CD14-positive monocyte (primary cell): ENCODE data around the gene RGS9. TPM values are rescaled to one million over a fixed set of nuclear protein-coding genes. Genes with fewer than 3 reads are reported as not detected.
A peak's percentile ranks its signal among the peaks of the same experiment; 100 is the strongest.

Experiments used
- DNase-seq, 3 donors: peaks; one replicate each; pipeline ENCODE4 v3.0.0-alpha.2; 2011 to 2022
- H2AFZ ChIP-seq: 2 replicates; pipeline ENCODE4 v1.6.0; 2012; ENCODE audit warnings: mild to moderate bottlenecking, low read depth, low read length, inconsistent platforms; ENCODE audit not compliant: insufficient read depth, poor library complexity, severe bottlenecking
- H3K27ac ChIP-seq, 2 donors: 1 replicate in 1 of 2; 2 replicates in 1 of 2; pipeline ENCODE4 v1.5.1; 2012 to 2013; ENCODE audit warnings: low read length in 2 of 2, control low read depth in 1 of 2, inconsistent platforms in 1 of 2, low read depth in 1 of 2, mild to moderate bottlenecking in 1 of 2
- H3K27me3 ChIP-seq, 2 donors: one replicate each; pipeline versions ENCODE4 v1.6.0 to v1.6.1; 2011 to 2013; ENCODE audit warnings: low read length in 2 of 2; ENCODE audit not compliant: control insufficient read depth in 2 of 2, insufficient read depth in 2 of 2
- H3K36me3 ChIP-seq, 2 donors: replicated peaks in 1 of 2; 1 replicate in 1 of 2; 2 replicates in 1 of 2; pipeline versions ENCODE4 v1.5.1 to v1.6.1; 2012 to 2013; ENCODE audit warnings: low read length in 2 of 2, control low read depth in 1 of 2, inconsistent platforms in 1 of 2, mild to moderate bottlenecking in 1 of 2; ENCODE audit not compliant: insufficient read depth in 2 of 2, control insufficient read depth in 1 of 2
- H3K4me1 ChIP-seq, 2 donors: 1 replicate in 1 of 2; 2 replicates in 1 of 2; pipeline versions ENCODE4 v1.5.1 to v1.6.1; 2012 to 2013; ENCODE audit warnings: low read length in 2 of 2, control low read depth in 1 of 2, inconsistent platforms in 1 of 2, mild to moderate bottlenecking in 1 of 2, moderate library complexity in 1 of 2; ENCODE audit not compliant: insufficient read depth in 2 of 2, control insufficient read depth in 1 of 2
- H3K4me2 ChIP-seq: replicated peaks from 2 replicates; pipeline ENCODE3; 2012; ENCODE audit warnings: low read length, moderate library complexity, mild to moderate bottlenecking; ENCODE audit not compliant: poor library complexity, severe bottlenecking; ENCODE audit errors: extremely low read depth
- H3K4me3 ChIP-seq, 3 experiments: fragments of 200-600 bp in 1 of 3; sonication (generic) in 1 of 3; replicated peaks in 1 of 3; 1 replicate in 2 of 3; 2 replicates in 1 of 3; pipeline ENCODE4 v1.5.1; 2011 to 2013; ENCODE audit warnings: low read length in 3 of 3, mild to moderate bottlenecking in 3 of 3, control low read depth in 2 of 3, low read depth in 2 of 3, inconsistent platforms in 1 of 3, moderate library complexity in 1 of 3
- H3K79me2 ChIP-seq: 2 replicates; pipeline ENCODE4 v1.6.0; 2012; ENCODE audit warnings: mild to moderate bottlenecking, control low read depth, inconsistent platforms, low read length, moderate library complexity; ENCODE audit not compliant: insufficient read depth
- H3K9ac ChIP-seq: 2 replicates; pipeline ENCODE4 v1.6.0; 2017; ENCODE audit warnings: low read length, mild to moderate bottlenecking; ENCODE audit not compliant: insufficient read depth, poor library complexity, severe bottlenecking
- H3K9me3 ChIP-seq, 2 donors: replicated peaks in 1 of 2; 1 replicate in 1 of 2; 2 replicates in 1 of 2; pipeline versions ENCODE4 v1.5.1 to v1.6.1; 2012 to 2013; ENCODE audit warnings: low read length in 2 of 2, control low read depth in 1 of 2; ENCODE audit not compliant: control insufficient read depth in 1 of 2, insufficient read depth in 1 of 2
- H4K20me1 ChIP-seq: 2 replicates; pipeline ENCODE4 v1.6.0; 2012; ENCODE audit warnings: mild to moderate bottlenecking, low read length, control low read depth, moderate library complexity; ENCODE audit not compliant: insufficient read depth
- H3K27ac Mint-ChIP-seq, 7 donors: one replicate each; pipeline ENCODE4 v1.8.0; 2020; ENCODE audit warnings: mild to moderate bottlenecking in 7 of 7, mixed read lengths in 7 of 7, moderate library complexity in 6 of 7, inconsistent platforms in 2 of 7
- H3K27me3 Mint-ChIP-seq, 3 donors: one replicate each; pipeline ENCODE4 v1.8.0; 2021 to 2022; ENCODE audit warnings: low read depth in 3 of 3, mild to moderate bottlenecking in 3 of 3, mixed read lengths in 3 of 3, moderate library complexity in 3 of 3, inconsistent platforms in 1 of 3
- H3K36me3 Mint-ChIP-seq, 2 donors: one replicate each; pipeline ENCODE4 v1.8.0; 2020; ENCODE audit warnings: mixed read lengths in 2 of 2, inconsistent platforms in 1 of 2, mild to moderate bottlenecking in 1 of 2
- H3K4me1 Mint-ChIP-seq: one replicate; pipeline ENCODE4 v1.8.0; 2020; ENCODE audit warnings: mild to moderate bottlenecking, mixed read lengths
- H3K4me3 Mint-ChIP-seq, 2 donors: one replicate each; pipeline ENCODE4 v1.8.0; 2020; ENCODE audit warnings: mild to moderate bottlenecking in 2 of 2, mixed read lengths in 2 of 2, moderate library complexity in 1 of 2
- H3K9me3 Mint-ChIP-seq, 7 donors: one replicate each; pipeline ENCODE4 v1.8.0; 2020 to 2022; ENCODE audit warnings: mixed read lengths in 7 of 7, mild to moderate bottlenecking in 6 of 7, moderate library complexity in 6 of 7, inconsistent platforms in 2 of 7
- CTCF ChIP-seq: fragments of 200-600 bp; IDR thresholded peaks from one replicate; pipeline ENCODE4 v1.8.0; 2022; ENCODE audit warnings: antibody characterized with exemption, mild to moderate bottlenecking
- WGBS: methylation state at CpG from one replicate; pipeline ENCODE4 v1.1.5; 2013; ENCODE audit warnings: missing lambda C conversion rate; ENCODE audit not compliant: insufficient coverage; 5-methylcytosine and 5-hydroxymethylcytosine counted together
- intact Hi-C, 2 donors: fragments of 100-400 bp; cut with micrococcal nuclease; formaldehyde crosslinking; loops; one replicate each; pipeline versions ENCODE4 v1.15.0 to v1.15.1; 2023
- polyA plus RNA-seq, 3 donors: library from polyadenylated mRNA; depleted of rRNA in 1 of 3; unstranded in 2 of 3; stranded (reverse) in 1 of 3; fragments of 300-500 nt in 2 of 3; fragments of >200 nt in 1 of 3; fragmentation: Illumina TruSeq in 2 of 3; gene quantifications; 1 replicate in 2 of 3; 2 replicates in 1 of 3; pipeline ENCODE4 v1.2.3, GENCODE V29; 2012 to 2021

RGS9 gene
- polyA plus RNA-seq, 3 donors: 0.08 TPM; not detected in 2

- Histone ChIP-seq H3K9ac (peak overlapping the region; percentile 6), H4K20me1 (no peaks in the 10 kb centered on the region), H3K4me2 (peak overlapping the region; percentile 28), H3K4me1 (peaks cover 10 to 13% of the 10 kb centered on the region in 2 donors), H3K4me3 (no peak overlapping the region), H3K27ac (no peak overlapping the region), H3K36me3 (no peaks in the 10 kb centered on the region), H2AFZ (no peak overlapping the region), H3K27me3 (peaks cover 0 to 8% of the 10 kb centered on the region in 2 donors), H3K79me2 (no peaks in the 10 kb centered on the region), H3K9me3 (no peaks in the 10 kb centered on the region)
- H3K4me3 Mint-ChIP-seq: peak overlapping the region in 1 of 2 donors; percentile 70
- peaks cover 0 to 7% (median 0%) of the 10 kb centered on the region in 7 donors for H3K9me3 Mint-ChIP-seq
- H3K36me3 Mint-ChIP-seq: no peaks in the 10 kb centered on the region
- intact Hi-C loops: no loop called here
- H3K4me1 Mint-ChIP-seq: peaks cover 26% of the 10 kb centered on the region
- no peak for TF ChIP-seq CTCF
- H3K27ac Mint-ChIP-seq: peak overlapping the region in 1 of 7 donors; percentile 18
- peak in 1 of 3 donors; percentile 7 for DNase-seq
- H3K27me3 Mint-ChIP-seq: peaks cover 24 to 59% (median 46%) of the 10 kb centered on the region in 3 donors
- 0% methylated on average over 9 of the region's 12 CpGs for WGBS
These were observed 91.8 kb downstream of the RGS9 start for GRCh38 chr17:65228734-65229620.

- Histone ChIP-seq H3K9me3 (no peaks in the 10 kb centered on the region), H3K27ac (no peak overlapping the region), H4K20me1 (no peaks in the 10 kb centered on the region), H3K4me1 (peaks cover 10 to 13% of the 10 kb centered on the region in 2 donors), H3K4me3 (no peak overlapping the region), H2AFZ (no peak overlapping the region), H3K27me3 (peaks cover 0 to 8% of the 10 kb centered on the region in 2 donors), H3K9ac (no peak overlapping the region), H3K4me2 (no peak overlapping the region), H3K36me3 (no peaks in the 10 kb centered on the region), H3K79me2 (no peaks in the 10 kb centered on the region)
- 86% methylated on average over 2 of the region's 3 CpGs for WGBS
- Mint-ChIP-seq H3K9me3 (peaks cover 0 to 7% (median 0%) of the 10 kb centered on the region in 7 donors), H3K4me3 (no peak overlapping the region), H3K27ac (peak overlapping the region in 1 of 7 donors; percentile 17), H3K4me1 (peaks cover 26% of the 10 kb centered on the region), H3K36me3 (no peaks in the 10 kb centered on the region), H3K27me3 (peaks cover 24 to 57% (median 46%) of the 10 kb centered on the region in 3 donors)
- no peak for TF ChIP-seq CTCF
- DNase-seq: no peak
- intact Hi-C loops: no loop called here
These were observed 92.4 kb downstream of the RGS9 start for GRCh38 chr17:65229621-65229995.
